Measurements from ENCODE around the gene METTL26.

The METTL26 gene

DNA sequence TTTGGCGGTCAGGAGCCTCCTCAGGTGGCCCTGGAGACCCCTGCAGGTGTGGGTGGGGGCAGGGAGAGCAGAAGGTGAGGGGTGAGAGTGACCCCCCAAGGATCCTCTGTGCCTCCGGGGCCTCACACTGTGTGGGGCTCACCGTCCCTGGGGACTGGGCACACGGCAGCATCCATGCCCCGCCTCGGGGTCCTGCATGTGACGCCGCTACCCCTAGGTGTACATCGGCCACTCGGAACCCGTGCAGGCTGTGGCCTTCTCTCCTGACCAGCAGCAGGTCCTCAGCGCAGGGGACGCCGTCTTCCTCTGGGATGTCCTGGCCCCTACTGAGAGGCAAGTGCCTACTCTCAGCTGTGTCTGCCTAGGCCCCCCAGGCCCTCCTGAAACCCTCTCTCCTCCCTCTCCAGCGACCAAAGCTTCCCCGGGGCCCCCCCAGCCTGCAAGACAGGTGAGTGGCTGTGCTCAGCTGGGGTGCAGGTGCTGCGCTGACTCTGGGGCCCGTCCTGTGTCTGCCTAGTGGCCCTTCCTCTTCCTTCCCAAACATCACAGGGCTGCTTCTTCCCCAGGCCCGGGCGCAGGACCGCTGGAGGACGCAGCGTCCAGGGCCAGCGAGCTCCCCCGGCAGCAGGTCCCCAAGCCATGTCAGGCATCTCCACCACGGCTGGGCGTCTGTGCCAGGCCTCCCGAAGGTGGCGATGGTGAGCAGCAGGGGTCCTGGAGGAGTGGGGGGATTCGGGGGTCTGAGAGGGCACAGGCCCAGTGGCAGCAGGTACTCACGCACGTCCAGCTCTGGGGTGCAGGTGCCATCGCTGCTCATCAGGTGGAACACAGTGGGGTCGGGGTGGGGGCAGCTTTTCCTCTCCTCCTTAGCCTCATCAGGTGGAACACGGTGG, 22.8 kb upstream of the METTL26 start:
- DNase-seq, result no peak

- DNase-seq, result no peak
Measured at GRCh38 chr16:657487-657886, 21.4 kb upstream of the METTL26 start.

DNA sequence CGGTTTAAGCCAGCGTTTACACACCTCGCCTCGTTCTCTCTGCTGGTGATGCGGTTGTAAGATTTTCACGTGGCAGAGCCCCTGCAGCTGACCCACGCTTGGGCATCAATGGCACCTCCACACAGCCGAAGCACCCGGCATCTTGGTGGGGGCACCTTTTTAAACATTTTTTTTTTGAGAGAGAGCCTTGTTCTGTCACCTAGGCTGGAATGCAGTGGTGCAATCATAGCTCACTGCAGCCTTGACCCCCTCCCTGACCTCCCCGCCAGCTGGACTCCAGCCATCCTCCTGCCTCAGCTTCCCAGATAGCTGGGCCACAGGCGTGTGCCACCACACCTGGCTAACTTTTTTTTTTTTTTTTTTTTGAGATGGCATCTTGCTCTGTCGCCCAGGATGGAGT, 17.9 kb upstream of the METTL26 start:
- DNase-seq, result no peak

GRCh38 chr16:652454-653305, 16.6 kb upstream of the METTL26 start:
- no peak for DNase-seq

GRCh38 chr16:651844-652243, 15.7 kb upstream of the METTL26 start:
- DNase-seq, result no peak

- DNase-seq, result no peak
Measured at GRCh38 chr16:649631-650030, 13.5 kb upstream of the METTL26 start.

- DNase-seq, result peak; percentile 30
Measured at GRCh38 chr16:648781-649589, 12.9 kb upstream of the METTL26 start, which contains the start of gene WDR90. TSS of gene WDR90 (plus strand) at chr16:649365. CDS start at chr16:649417, 52 bp downstream.

DNA sequence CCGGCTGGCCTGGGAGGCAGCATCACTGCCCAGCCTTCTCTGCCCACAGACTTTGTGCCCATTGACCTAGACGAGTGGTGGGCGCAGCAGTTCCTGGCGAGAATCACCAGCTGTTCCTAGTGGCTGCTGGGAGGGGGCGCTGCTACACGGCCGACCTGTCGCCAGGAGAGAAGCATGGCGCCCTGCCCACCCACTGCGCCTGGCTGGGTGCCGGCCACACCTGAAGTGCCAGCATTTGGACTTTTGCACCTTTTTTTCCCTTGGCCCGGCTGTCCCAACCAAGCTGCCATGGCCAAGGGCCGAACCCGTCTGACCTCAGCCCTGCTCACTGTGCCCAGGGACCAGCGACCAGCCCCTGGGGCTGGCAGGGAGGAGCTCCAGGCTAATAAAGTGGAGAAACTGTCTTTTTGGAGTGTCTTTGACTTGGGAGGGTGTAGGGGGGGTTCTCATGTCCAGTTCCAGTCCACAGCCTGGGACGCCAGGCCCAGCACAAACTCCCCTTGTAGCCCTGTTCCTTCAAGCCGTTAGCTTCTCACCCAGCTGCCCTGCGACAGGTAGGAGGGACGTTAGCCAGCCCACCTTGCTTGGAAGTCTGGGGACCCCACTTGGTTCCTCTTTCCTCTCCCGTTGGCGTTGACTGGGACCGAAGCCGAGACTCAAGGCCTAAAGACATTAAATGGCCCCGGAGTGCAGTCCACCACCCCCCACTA, 12.1 kb upstream of the METTL26 start:
- peak; percentile 11 for DNase-seq

DNA sequence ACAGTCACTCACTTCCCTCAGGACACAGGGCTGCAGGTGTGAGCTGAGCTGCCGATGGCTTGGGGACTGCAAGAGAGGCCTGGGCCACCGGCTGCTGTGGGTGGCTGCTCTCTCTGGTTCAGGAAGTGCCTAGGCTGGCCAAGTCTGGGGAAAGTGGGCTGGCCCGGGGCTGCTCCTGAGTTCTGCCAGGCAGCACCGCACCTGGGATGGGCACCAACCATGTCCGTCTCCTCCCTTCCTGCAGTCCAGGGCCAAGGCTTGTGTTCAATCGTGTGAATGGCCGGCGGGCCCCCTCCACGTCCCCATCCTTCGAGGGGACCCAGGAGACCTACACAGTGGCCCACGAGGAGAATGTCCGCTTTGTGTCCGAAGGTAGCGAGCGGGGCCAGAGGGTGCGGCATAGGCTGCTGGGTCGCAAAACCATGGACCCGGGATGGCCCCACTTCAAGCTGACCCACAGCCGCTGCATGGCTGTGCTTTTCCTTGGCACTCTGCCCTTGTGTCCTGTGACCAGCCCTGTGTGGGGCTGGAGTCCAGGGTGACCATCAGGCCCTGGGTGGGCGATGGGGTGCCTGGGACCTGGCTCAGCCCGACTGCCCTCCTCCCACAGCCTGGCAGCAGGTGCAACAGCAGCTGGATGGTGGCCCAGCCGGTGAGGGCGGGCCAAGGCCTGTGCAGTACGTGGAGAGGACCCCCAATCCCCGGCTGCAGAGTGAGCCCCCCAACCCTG, 11.2 kb upstream of the METTL26 start:
- no peak for DNase-seq

- no peak for DNase-seq
Measured at GRCh38 chr16:646679-647172, 10.6 kb upstream of the METTL26 start.

DNA sequence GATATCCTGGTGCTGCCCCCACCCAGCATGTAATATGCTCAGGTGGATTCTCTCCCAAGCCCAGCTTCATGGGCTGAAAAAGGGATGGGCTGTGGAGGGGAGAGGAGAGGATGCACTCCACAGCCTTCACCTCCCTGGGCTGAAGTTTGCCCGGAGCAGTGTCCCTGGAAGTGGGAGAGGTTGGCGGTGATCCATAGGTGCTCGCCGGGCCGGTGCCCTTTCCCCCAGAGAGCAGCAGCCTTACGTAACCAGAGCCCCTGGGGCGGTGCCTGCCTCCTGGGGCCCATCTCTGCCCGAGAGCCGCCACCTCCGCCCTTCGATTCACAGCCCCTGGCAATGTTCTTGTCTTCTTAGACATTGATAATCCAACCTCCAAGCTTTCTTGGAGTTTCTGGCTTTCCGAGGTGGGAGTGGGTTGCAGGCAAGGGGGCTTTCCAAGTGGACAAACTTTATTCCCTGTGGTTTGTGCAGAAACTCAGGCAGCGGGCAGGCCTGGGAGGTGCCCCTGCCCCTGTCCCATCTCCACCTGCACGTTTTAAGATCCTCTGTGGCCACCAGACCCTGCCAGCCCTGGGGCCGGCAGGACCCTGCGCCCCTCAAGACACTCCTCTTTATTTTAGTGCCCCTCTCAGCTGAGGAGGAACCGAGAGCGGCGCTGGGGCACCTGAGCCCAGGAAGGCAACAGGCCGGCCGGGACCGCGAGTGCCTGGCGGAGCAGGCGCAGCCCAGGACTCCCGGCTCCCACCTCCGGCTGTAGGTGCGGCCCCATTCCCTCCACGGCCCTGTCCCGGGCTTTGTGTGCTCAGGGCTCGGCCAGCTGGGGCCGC, 10.0 kb upstream of the METTL26 start:
- no peak for DNase-seq

DNA sequence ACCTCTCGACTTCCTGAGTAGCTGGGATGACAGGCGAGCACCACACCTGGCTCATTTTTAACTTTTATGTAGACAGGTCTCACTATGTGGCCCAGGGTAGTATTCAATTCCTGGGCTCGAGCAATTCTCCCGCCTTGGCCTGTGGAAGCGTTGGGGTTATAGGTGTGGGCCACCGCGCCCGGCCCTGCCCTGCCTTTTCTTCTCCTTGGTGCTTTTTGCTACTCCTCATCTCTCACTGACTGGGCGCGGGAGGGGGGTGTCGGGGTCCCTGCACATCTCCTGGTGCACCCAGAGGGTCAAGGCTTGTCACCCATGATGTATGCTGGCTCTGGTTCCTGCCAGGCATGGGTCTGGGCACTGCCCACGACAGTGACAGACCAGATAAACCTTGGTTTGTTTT, 8.5 kb upstream of the METTL26 start:
- DNase-seq, result no peak

DNA sequence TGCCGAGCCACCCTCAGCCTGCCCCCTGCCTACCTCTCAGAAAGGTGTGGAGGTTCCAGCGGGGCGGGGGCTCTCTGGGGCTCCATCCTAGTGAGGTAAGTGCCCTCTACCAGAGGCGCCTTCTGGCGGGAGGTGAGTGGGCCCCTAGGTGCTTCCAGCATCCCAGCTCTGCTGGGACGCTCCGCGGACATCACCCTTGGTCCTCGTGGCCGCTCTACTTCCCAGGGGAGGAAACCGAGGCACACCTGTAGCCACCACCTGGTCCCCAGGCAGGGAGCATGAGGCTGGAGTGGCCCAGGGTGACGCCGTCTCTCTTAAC, 6.9 kb upstream of the METTL26 start:
- DNase-seq, result no peak

GRCh38 chr16:642189-643049, 6.3 kb upstream of the METTL26 start:
- DNase-seq, result no peak

DNA sequence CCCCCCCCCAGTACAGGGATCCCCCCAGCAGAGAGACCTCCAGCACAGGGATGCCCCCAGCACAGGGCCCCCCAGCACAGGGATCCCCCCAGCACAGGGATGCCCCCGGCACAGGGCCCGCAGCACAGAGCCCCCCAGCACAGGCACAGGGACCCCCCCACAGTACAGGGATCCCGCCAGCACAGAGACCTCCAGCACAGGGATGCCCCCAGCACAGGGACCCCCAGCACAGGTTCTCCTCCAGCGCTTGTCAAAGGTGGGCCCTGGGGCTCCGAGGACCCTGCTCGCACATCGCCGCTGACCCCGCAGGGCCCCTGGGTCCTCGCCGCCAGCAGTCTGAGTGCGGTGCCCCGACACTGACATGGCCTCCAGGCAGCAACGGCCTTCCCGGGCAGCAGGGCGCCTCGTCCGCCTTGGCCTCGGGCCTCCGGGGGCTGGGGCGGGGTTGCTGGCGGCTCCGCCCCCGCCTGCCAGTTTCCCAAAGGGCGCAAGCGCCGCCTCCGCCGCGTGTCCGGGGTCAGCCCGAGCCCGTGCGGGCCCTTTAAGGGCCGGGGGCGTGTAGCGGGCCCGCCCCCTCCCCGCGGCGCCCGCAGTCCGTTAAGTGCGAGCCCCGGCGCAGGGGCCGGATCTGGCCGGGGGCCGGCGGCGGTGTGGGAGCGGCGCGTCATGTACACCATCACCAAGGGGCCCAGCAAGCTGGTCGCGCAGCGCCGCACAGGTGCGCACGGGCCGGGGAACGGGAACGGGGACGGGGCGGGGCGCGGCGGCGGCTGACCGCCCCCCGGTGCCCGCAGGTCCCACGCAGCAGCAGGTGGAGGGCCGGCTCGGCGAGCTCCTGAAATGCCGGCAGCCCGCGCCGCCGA, 5.5 kb upstream of the METTL26 start, which contains the start of gene MCRIP2:
Gene MCRIP2 (plus strand): TSS at position 503 of the 863 bp plus-strand sequence. CDS start 164 bp downstream, at position 667.
- no peak for DNase-seq

DNA sequence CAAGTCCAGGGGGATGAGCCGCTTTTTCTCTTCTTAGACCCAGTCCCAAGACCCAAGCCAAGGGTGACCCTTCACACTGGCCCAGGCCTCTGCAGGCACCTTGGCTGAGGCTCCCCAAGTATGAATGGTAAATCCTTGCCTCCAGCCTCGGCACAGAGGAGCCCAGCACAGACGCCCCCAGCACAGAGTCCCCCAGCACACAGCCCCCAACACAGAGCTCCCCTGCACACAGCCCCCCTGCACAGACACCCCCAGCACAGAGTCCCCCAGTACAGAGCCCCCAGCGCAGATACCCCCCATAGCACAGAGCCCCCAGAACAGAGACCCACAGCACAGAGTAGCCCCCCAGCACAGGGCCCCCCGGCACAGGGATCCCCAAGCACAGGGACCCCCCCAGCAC, 4.5 kb upstream of the METTL26 start:
- no peak for DNase-seq

DNA sequence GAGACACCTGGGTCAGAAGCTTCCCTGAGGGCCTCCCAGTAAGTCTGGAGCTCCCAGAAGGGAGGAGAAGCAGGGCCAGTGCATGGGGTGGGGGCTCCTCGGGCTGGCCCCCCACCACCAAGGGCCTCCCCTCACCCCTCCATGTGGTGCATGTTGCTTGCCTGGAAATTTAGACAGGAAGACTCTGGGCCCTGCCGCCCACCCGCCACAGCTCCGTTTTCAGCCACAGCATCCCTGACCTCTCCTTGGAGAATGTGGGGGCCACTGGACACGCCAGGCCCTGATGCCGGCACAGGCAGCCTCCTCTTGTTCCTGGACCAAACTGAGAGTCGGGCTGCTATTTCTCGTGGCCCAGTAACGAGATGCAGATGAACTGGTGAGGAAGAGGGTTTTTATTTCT, 2.7 kb upstream of the METTL26 start:
- DNase-seq, result no peak

DNA sequence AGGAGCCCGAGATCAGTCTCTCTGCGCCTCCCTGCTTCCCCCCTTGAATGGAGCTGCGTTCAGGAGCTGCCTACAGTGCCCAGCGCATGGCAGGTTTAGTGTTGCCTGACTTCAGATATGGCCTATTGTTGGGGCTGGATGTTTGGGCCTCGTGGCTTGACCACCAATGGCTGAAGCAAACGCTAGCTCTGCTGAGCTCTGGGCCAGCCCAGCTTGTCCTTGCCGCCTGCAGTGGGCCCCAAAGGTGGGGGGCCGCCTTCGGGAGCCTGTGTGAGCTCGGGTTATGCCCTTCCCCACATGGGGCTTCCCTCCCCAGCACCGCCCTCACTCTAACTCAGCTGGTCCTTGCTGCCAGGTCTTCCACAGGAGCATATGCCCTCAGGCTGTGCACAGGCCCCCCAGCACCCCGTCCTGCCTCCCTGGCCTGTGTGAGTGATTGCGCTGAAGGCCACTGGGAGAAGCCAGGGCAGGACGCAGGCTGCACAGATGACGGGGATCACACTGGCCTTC, 2.0 kb upstream of the METTL26 start:
- no peak for DNase-seq
